Duodenal mucosa (tissue), 2 donors: ENCODE measurements around the gene GPR17.
A peak's percentile ranks its signal among the peaks of the same experiment; 100 is the strongest.

Experiments
- H3K27ac ChIP-seq: one replicate; pipeline ENCODE4 v1.7.0; 2013; ENCODE audit warnings: low read depth, low read length
- H3K27me3 ChIP-seq, 2 donors: one replicate each; pipeline ENCODE4 v1.7.0; 2013; ENCODE audit warnings: low read length in 2 of 2, control low read depth in 1 of 2; ENCODE audit not compliant: insufficient read depth in 2 of 2, control insufficient read depth in 1 of 2
- H3K36me3 ChIP-seq, 2 donors: one replicate each; pipeline ENCODE4 v1.7.0; 2013; ENCODE audit warnings: low read length in 2 of 2, control low read depth in 1 of 2; ENCODE audit not compliant: insufficient read depth in 2 of 2, control insufficient read depth in 1 of 2
- H3K4me1 ChIP-seq, 2 donors: one replicate each; pipeline ENCODE4 v1.7.0; 2013; ENCODE audit warnings: low read length in 2 of 2, control low read depth in 1 of 2; ENCODE audit not compliant: insufficient read depth in 2 of 2, control insufficient read depth in 1 of 2
- H3K4me3 ChIP-seq, 2 donors: one replicate each; pipeline ENCODE4 v1.7.0; 2013; ENCODE audit warnings: low read length in 2 of 2, low read depth in 1 of 2
- H3K9ac ChIP-seq, 2 donors: one replicate each; pipeline ENCODE4 v1.7.0; 2013; ENCODE audit warnings: low read length in 2 of 2, low read depth in 1 of 2
- H3K9me3 ChIP-seq, 2 donors: one replicate each; pipeline ENCODE4 v1.7.0; 2013; ENCODE audit warnings: low read length in 2 of 2, control low read depth in 1 of 2; ENCODE audit not compliant: control insufficient read depth in 1 of 2

The GPR17 gene

DNA sequence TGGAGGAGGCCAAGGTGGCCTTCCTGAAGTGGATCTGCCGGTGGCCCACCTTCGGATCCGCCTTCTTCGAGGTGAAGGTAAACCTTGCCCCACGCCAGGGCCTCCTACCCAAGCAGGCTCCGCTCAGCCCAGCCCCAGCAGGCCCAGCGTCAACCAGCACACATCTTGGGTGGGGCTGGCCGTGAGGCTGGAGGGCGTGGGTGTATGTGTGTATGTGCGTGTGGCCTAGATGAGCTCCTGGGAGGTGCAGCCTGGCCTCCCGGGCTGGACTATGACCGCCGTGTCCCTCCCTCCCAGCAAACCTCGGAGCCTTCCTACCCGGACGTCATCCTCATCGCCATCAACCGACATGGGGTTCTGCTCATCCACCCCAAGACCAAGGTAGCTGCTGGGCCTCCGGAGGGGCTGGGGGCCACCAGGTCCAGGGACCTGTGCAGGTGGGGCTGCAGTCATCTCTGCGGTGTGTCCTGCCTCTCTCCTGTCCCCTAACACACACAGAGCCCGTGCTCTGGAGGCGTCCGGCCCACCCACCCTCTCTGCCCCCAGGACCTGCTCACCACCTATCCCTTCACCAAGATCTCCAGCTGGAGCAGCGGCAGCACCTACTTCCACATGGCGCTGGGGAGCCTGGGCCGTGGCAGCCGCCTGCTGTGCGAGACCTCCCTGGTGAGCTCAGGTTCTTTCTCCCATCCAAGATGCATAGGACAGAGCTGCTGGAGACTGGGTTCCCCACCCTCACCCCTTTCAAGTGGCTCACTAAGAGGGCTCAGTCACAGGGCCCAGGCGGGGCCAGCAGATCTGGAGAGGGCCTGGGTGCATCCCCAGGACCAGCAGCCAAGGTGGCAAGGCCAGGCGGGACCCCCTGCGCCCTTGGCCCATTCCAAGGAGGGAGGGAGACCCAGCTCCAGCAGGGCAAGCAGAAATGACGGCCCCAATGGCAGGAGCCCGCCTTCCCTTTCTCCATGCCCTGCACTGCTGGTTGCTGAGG lies 9.4 kb upstream of the GPR17 start:
- Histone ChIP-seq H3K9me3 (no peaks in the 10 kb centered on the region), H3K27ac (no peak overlapping the region), H3K4me1 (peaks cover 0 to 4% of the 10 kb centered on the region in 2 donors), H3K9ac (no peak overlapping the region), H3K4me3 (no peak overlapping the region), H3K27me3 (no peaks in the 10 kb centered on the region), H3K36me3 (peaks cover 1 to 36% of the 10 kb centered on the region in 2 donors)

DNA sequence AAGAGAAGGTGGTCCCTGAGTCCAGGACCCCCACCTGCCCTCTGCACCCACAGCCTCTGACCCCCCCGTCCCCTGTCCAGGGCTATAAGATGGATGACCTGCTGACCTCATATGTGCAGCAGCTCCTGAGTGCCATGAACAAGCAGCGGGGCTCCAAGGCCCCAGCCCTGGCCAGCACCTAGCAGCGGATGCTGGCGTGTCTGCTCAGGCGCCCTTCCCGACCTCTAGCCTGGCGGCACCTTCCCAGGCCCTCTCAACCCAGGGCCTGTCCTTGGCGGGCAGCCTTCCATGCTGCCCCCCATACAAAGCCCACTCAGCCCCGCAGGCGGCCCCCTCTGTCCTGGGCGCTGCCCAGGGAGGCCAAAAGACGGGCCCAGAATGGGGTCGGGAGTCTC lies 8.7 kb upstream of the GPR17 start:
- no peaks in the 10 kb centered on the region for H3K9me3 ChIP-seq
- H3K4me3 ChIP-seq = no peak overlapping the region
- peaks cover 0 to 30% of the 10 kb centered on the region in 2 donors for H3K36me3 ChIP-seq
- no peaks in the 10 kb centered on the region for H3K27me3 ChIP-seq
- H3K27ac ChIP-seq = no peak overlapping the region
- H3K9ac ChIP-seq = no peak overlapping the region
- peaks cover 0 to 4% of the 10 kb centered on the region in 2 donors for H3K4me1 ChIP-seq

DNA sequence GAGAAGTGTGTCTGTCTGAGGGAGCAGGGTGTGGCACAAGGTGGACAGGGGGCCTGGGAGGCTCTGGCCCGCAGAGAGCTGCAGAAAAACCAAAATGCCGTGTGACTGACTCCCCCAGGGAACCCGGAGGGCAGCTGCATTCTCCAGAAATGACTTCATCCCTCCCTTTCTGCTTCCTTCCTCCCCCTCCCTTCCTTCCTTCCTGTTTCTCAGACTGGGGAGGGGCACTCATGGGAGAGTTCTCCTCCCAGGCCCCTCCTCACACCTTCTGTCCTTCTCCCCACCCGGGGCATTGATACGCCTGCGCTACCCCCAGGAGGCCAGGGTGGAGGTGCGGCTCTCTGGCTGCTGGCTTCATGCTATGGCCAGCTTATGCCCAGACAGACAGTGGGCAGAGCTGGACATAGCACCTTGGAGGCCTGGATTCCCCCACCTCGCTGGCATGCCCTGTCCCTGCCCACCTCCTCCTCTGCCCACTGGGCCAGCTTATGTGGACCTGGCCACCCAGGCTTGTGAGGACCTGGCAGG lies 8.2 kb upstream of the GPR17 start:
- Histone ChIP-seq H3K27me3 (no peaks in the 10 kb centered on the region), H3K4me1 (peaks cover 0 to 4% of the 10 kb centered on the region in 2 donors), H3K4me3 (no peak overlapping the region), H3K36me3 (peaks cover 0 to 27% of the 10 kb centered on the region in 2 donors), H3K27ac (peak overlapping the region; percentile 63), H3K9me3 (no peaks in the 10 kb centered on the region), H3K9ac (no peak overlapping the region)

DNA sequence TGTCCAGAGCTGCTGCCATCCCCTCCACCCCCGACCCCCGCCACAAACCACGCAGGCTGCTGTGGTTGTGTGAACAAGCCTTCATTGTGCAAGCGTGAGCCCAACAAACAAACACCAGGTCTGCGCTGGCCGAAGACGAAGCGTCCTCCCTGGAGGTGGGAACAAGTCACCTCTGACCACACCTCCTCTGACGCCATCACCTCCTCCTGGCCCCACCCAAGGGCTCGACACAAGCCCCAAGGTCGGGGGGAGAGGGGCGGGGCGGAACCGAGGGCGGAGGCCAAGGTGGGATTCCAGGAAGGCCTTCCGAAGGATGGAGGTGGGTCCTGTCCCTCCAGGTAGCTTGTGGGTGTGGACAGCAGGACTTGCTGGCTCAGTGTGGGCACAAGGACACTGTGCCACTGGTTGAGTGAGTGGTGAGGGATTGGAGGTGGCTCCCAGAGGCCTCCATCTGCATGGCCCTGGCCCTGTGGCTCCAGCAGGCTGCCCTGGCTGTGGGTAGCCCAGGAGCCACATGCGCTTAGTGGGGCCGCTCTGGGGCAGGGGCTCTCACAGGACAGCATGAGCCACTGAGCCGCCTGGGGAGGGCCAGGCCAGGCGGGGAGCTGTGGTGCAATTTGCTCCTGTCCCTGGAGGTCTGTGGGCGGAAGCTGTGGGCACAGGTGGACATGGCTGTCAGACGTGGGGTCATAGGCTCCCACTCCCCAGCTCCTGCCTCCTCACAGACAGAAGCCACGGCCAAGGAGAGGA lies 7.4 kb upstream of the GPR17 start:
- H3K9ac ChIP-seq = no peak overlapping the region
- peak overlapping the region; percentile 63 for H3K27ac ChIP-seq
- no peaks in the 10 kb centered on the region for H3K27me3 ChIP-seq
- no peak overlapping the region for H3K4me3 ChIP-seq
- H3K36me3 ChIP-seq = peaks cover 0 to 24% of the 10 kb centered on the region in 2 donors
- H3K9me3 ChIP-seq = no peaks in the 10 kb centered on the region
- H3K4me1 ChIP-seq = peaks cover 0 to 4% of the 10 kb centered on the region in 2 donors

DNA sequence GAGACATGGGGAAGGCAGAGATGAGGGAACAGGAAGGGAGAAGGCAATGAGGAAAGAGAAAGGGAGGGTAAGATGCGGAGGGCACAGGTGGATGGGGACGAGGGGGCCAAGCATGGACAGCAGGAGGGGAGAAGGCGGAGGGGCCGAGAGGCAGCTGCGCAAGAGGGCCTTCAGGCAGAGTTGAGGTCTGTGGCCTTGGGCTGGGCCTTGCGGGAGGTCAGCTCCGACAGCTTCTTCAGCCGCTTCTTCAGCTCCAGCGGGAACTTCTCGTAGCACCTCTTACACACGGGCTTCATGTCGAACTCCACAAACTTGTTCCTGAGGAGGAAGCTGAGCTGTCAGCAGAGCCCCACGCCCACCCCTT lies 6.9 kb upstream of the GPR17 start:
- Histone ChIP-seq H3K36me3 (peaks cover 0 to 22% of the 10 kb centered on the region in 2 donors), H3K4me1 (peaks cover 0 to 4% of the 10 kb centered on the region in 2 donors), H3K9ac (no peak overlapping the region), H3K9me3 (no peaks in the 10 kb centered on the region), H3K4me3 (no peak overlapping the region), H3K27me3 (no peaks in the 10 kb centered on the region), H3K27ac (no peak overlapping the region)

DNA sequence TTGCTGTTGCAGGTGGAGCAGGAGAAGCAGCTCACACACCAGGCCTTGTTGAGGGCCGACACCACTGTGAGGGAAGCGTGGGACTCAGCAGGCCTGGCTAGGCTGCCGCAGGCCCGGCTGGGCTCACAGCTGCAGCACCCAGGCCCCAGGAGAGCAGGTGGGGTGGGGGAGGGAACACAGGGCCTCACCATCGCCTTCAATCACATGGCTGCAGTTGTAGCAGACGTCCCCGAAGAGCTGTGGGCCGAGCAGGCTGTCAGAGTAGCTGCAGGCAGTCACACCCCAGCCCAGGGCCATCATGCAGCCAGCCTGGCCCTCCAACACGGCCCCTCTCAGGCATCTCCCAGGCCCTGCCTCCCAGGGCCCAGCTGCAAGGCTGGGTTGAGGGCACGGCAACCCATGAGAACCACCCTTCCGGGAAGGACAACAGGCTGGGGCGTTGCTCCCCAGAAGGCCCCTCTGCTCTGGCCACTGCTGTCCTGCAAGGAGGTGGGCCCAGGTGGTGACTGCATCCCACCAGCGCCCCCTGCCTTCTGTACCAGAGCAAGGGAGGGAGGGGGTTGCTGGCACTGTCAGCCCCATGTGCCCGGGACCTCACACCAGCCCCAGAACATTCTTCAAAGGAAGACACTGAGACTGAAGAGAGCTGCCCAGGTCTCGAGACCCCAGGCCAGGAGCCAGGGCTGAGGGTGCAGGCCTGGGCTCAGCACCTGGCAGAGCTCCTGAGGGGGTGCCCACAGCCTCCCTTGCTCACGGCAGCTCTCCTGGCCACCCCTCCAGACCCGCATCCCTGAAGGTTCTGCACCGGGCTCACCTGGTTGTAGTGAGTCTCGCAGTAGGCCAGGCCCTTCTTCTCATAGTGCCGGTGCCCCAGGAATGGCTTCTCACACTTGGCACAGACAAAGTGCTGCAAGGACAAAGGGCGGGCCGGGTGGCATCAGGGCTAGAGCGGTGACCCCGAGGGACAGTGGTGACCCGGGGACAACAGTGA lies 5.6 kb upstream of the GPR17 start:
- no peak overlapping the region for H3K9ac ChIP-seq
- peaks cover 0 to 18% of the 10 kb centered on the region in 2 donors for H3K36me3 ChIP-seq
- peaks cover 3 to 5% of the 10 kb centered on the region in 2 donors for H3K4me1 ChIP-seq
- H3K27me3 ChIP-seq = no peaks in the 10 kb centered on the region
- no peak overlapping the region for H3K4me3 ChIP-seq
- no peak overlapping the region for H3K27ac ChIP-seq
- no peaks in the 10 kb centered on the region for H3K9me3 ChIP-seq

DNA sequence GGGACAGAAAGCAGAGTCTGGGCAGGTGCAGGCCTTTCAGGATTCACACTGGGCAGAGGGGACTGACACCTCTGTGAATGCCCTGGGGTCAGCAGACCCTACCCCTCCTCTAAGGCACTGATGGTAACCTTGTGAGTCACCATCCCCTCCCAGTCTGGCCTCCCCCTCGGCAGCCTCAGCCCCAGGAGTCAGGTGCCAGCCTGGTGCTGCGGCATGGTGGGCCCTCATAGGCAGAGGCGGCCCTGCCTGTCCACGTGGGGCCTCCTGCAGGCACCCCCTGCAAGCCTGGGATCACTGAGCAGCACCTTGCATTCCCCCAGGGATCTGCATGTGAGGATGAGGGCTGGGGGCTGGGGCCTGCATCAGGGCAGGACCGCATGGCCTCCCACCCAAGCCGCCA lies 4.8 kb upstream of the GPR17 start:
- H3K36me3 ChIP-seq = peaks cover 0 to 12% of the 10 kb centered on the region in 2 donors
- no peak overlapping the region for H3K4me3 ChIP-seq
- no peaks in the 10 kb centered on the region for H3K27me3 ChIP-seq
- no peak overlapping the region for H3K27ac ChIP-seq
- peaks cover 3 to 7% of the 10 kb centered on the region in 2 donors for H3K4me1 ChIP-seq
- H3K9me3 ChIP-seq = no peaks in the 10 kb centered on the region
- H3K9ac ChIP-seq = no peak overlapping the region

DNA sequence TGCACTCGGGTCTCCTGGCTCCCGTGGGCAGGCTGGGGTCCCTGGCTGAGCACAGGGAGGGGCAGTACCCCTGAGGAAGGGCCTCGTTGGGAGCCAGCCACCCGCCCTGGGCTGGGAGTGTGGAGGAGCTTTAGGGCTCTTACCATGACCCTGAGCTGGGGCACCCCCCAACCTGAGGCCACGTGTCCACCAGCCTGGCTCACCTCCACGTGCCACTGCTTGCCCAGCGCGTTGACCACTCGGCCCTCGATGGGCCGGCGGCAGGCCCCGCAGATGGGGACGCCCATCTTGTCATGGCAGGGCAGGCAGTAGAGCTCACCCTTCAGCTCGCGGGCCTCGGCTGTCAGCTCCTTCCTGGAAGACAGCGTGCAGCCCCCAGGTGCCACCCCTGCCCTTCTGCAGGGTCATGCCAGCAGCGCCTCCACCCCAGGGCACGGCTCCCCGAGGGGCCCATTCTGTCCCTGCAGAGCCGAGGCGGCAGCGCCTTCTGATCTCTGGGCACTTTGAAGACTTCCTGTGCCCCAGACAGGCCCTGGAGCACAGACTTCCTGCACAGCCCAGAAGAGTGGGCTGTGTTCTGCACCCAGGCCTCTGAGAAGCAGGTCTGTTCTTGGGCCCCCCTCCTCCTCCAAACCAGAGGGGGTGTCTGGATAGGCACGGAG lies 4.0 kb upstream of the GPR17 start:
- no peak overlapping the region for H3K9ac ChIP-seq
- no peak overlapping the region for H3K4me3 ChIP-seq
- H3K27me3 ChIP-seq = no peaks in the 10 kb centered on the region
- no peak overlapping the region for H3K27ac ChIP-seq
- H3K9me3 ChIP-seq = no peaks in the 10 kb centered on the region
- peaks cover 0 to 8% of the 10 kb centered on the region in 2 donors for H3K36me3 ChIP-seq
- H3K4me1 ChIP-seq = peaks cover 3 to 11% of the 10 kb centered on the region in 2 donors
